HepG2 (cell line): Measurements from ENCODE around the gene GATC.

ENCODE experiments used
- ELF4 ChIP-seq: sonication (generic); formaldehyde crosslinking; IDR thresholded peaks from 2 replicates; pipeline ENCODE4 v1.5.0; 2020; ENCODE audit warnings: missing genetic modification reagents, mild to moderate bottlenecking, moderate library complexity, borderline replicate concordance
- HNF1B ChIP-seq: sonication (generic); formaldehyde crosslinking; IDR thresholded peaks from 2 replicates; pipeline ENCODE4 v1.5.1; 2020; ENCODE audit warnings: mild to moderate bottlenecking, moderate library complexity, missing genetic modification reagents
- IKZF1 ChIP-seq: fragments of 450-650 bp; IDR thresholded peaks from 2 replicates; pipeline ENCODE4 v1.7.1; 2016
- KLF15 ChIP-seq: sonication (generic); formaldehyde crosslinking; IDR thresholded peaks from 2 replicates; pipeline ENCODE4 v1.8.1; 2023; ENCODE audit warnings: borderline replicate concordance, mild to moderate bottlenecking, inconsistent platforms, missing genetic modification reagents, mixed read lengths
- MYC ChIP-seq: sonication (generic); formaldehyde crosslinking; IDR thresholded peaks from 2 replicates; pipeline ENCODE4 v1.9.0; 2021; ENCODE audit warnings: missing genetic modification reagents, borderline replicate concordance
- ONECUT2 ChIP-seq: sonication (generic); formaldehyde crosslinking; IDR thresholded peaks from 2 replicates; pipeline ENCODE4 v1.4.0; 2020; ENCODE audit warnings: missing genetic modification reagents
- SMARCC2 ChIP-seq: fragments of 450-650 bp; IDR thresholded peaks from 2 replicates; pipeline ENCODE4 v1.6.1; 2017; ENCODE audit warnings: antibody characterized with exemption, mild to moderate bottlenecking
- ZNF282 ChIP-seq: fragments of 450-650 bp; IDR thresholded peaks from 2 replicates; pipeline ENCODE4 v1.6.1; 2018; ENCODE audit not compliant: partially characterized antibody
- ZNF607 ChIP-seq: sonication (generic); formaldehyde crosslinking; IDR thresholded peaks from 2 replicates; pipeline ENCODE4 v1.5.1; 2020; ENCODE audit warnings: missing genetic modification reagents, mild to moderate bottlenecking, borderline replicate concordance
- ZNF800 ChIP-seq: sonication (generic); formaldehyde crosslinking; IDR thresholded peaks from 2 replicates; pipeline ENCODE4 v1.4.0; 2020; ENCODE audit warnings: missing genetic modification reagents

GRCh38 chr12:120495186-120495730, 49.0 kb downstream of the GATC start:
- no peak for TF ChIP-seq ZNF607
- TF ChIP-seq ZNF800 = no peak
- no peak for TF ChIP-seq SMARCC2
- TF ChIP-seq HNF1B (CRISPR knock-in tag) = no peak
- TF ChIP-seq MYC (CRISPR knock-in tag) = no peak
- no peak for TF ChIP-seq ELF4 (CRISPR knock-in tag)
- no peak for TF ChIP-seq KLF15 (CRISPR knock-in tag)
- TF ChIP-seq IKZF1 = no peak
- no peak for TF ChIP-seq ZNF282
- no peak for TF ChIP-seq ONECUT2 (CRISPR knock-in tag)
